ENCODE data around the gene RANBP3.

The RANBP3 gene

DNA sequence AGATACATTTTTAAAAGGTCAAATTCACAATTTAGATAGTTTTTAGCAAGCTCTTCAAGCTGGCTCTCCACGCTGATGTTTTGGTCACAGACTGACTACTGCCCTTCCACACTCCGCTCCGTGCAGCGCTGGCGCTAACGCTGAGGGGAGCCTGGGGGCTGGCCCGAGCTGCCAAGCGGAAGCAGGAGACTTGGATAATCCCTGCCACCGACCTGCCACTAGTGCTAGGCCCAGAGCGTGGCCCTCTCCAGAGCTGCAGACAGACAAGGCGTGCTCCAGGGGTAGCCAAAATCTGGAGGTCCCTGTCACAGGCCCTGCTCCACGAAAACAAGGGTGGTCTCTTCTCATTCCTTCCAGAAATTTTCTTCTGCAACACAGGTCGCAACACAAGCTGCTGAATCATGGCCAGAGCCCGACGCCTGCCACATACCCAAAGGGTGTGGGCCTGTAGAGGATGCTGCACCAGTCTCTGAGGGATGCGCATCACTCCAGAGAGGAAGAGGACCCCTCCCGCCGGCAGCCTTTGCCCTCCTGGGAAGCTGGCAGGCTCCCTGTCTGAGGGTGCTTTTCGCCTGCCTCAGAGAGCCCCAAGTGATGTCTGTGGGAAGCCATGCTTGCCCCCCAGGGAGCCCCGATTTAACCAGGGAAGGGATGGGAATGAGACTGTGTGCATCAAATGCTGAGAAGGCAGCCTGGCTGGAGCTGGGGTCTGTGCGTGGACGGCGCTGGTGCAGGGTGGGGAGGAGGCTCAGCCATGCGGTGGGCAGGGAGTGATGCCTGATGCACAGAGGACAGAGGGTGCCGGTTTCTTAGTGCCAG lies 42.3 kb downstream of the RANBP3 start:
- H3K4me3 ChIP-seq (ENCODE audit: low read length) = no peak overlapping the region
- no peak for DNase-seq (ENCODE audit: low read depth, low spot score)

DNA sequence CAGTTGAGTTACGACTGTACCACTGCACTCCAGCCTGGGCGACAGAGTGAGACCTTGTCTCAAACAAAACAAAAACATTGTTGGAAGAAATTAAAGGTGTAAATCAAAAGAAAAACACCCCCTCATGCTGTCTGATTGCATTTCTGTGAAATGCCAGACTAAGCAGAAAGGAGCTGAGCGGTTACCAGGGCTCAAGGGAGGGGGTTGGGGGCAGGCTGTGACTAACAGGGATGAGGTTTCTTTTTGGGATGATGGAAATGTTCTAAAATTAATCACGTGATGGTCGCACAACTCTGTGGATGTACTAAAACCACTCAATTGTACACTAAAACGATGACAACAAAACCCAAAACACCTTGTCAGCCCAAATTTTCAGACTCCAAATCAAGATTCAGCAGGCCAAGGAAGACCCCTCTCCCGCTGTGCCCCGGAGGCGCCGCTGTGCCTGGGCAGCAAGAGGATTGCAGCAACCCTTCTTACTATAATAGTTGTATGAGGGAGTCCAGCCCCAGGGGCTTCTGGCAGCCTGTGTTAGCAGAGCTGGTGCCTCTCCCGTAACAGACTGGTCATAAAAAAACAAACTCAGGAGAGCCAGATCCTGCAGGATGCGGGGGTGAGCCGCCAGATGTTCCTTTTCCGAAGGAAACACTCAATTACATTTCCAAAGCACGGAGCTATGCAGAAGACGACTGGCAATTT lies 43.0 kb downstream of the RANBP3 start:
- no peak overlapping the region for H3K4me3 ChIP-seq (ENCODE audit: low read length)
- DNase-seq (ENCODE audit: low read depth, low spot score) = no peak

DNA sequence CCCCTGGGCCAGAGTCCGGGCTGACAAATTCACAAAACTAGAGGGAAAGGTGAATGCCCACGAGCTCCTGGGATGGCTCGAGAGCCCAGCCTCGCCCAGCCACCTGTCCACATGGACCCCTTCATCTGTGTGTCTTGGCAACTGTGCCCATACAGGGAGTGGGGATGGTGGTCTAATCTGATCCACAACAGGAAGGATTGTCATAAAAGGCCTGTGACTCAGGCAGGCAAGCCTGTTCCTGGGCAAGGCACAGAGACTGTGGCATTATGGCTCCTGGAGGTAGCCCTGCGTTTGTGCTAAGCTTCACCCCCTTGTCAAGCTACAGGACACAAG lies 43.9 kb downstream of the RANBP3 start:
- DNase-seq (ENCODE audit: low read depth, low spot score) = no peak
- no peak overlapping the region for H3K4me3 ChIP-seq (ENCODE audit: low read length)

DNA sequence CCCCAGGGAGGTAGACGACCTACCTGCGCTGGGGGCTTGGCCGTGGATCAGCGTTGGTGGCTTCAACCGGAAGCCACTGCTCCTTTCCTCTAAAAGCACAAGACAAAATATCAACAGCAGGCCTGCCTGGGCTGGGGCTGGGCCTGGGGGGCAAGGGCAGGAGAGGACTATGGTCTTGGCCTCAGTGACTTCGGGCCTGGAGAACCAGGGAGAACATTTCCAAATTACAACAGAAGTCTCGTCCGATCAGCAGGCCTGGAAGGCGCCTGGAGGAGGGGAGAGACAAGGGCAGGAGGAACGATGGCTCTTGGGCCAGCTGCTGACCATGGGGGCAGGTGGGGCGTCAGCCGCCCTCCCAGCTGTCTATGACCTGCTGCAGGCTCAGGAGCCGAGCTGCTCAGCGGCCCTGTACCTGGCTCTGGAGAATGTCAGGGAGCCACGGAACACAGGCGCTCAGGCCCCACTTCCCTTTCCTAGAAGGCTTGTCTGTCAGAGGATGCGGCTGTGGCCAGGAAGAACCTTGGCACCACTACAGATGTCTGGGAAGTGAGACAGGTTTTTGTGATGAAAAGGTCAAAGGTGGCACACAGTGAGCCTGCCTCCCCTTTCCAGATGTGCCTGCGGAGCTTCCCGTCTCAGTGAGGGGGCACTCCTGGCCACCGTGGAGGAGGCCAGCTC lies 44.4 kb downstream of the RANBP3 start:
- H3K4me3 ChIP-seq (ENCODE audit: low read length) = no peak overlapping the region
- DNase-seq (ENCODE audit: low read depth, low spot score) = no peak

DNA sequence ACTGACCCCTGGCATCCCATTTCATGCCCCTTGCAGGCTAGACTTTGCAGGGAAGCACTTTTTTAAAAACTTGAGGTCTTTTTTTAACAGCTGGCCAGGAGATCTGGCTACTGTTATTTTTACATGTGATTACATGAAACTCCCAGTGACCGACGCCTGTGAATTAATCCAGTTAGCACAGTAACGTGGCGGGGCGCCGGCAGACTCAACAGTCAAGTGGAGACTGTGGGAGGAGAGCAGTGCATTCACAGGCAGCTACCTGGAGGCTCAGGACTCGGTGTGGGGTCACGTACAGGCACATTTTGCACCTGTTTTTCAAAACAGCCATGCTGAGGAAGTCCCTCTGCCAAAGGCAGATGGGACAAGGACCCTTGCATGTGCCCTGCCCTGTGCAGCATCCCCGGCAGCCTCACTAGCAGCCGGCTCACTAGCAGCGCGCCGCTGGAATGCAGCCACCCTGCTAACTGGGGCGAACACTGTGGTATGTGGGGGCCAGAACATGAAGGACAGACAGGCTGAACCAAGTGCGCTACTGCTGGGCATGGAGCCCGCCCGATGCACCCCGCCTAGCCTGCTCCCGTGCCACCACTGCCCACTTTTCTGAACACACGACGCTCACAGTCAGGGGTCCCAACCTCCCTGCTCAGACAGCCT lies 45.2 kb downstream of the RANBP3 start:
- DNase-seq (ENCODE audit: low read depth, low spot score) = no peak
- no peak overlapping the region for H3K4me3 ChIP-seq (ENCODE audit: low read length)

DNA sequence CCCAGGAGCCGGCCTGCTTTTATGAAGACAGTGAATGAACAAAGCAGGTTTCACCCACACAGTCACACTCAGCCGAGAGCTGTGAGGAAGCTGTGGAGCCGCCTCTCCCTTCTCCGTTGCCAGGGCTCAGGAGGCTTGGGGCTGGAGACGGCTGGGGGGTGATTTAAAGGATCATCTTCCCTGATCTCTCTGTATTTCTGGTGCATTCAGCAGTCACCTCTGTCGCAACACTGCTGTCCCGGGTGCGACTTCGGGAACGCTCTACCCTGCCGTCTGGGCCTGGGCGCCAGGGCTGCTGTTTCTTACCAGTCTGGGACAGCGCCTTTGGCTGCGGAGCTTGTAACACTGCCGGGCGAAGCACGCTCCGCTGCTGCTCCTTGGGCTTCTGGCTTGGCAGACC lies 45.8 kb downstream of the RANBP3 start:
- no peak overlapping the region for H3K4me3 ChIP-seq (ENCODE audit: low read length)
- DNase-seq (ENCODE audit: low read depth, low spot score) = no peak

DNA sequence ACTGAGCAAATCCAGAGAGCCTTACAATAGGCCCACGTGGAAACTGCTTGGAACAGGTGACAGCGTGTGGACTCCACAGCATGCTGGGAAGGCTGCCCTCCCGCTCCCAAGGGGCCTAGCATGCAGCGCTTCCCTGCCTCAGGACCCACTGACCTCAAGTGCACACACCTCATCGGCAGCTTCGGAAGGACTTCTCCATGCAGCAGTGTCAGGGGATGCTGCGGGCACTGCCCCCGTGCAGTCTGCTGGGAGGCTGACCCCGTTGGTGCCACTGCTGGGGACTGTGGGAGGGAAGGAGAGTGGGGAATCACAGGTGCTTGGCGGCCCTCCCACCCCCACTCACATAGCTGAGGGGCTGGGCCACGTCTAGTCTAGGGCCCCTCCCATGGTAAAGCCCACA lies 46.7 kb downstream of the RANBP3 start:
- DNase-seq (ENCODE audit: low read depth, low spot score) = no peak
- no peak overlapping the region for H3K4me3 ChIP-seq (ENCODE audit: low read length)

DNA sequence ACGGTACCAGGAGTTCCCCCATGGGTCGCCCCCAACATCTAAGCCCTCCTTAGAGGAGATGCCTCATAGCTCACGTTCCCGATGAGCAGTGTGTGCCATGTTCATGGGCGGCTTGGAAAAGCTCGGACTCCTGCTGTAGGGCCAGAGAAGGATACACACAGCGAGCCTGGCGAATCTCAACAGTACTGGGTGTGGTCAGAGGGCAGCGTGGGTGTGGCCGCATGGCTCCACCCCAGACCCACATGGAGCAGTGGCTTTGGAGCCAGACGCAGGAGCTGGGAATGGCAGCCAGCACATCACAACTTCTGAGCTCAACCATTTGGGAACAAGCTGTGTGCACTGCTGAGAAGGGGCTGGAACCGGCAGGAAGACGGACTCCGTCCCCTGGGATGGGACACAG lies 48.3 kb downstream of the RANBP3 start:
- H3K4me3 ChIP-seq (ENCODE audit: low read length) = no peak overlapping the region
- no peak for DNase-seq (ENCODE audit: low read depth, low spot score)

DNA sequence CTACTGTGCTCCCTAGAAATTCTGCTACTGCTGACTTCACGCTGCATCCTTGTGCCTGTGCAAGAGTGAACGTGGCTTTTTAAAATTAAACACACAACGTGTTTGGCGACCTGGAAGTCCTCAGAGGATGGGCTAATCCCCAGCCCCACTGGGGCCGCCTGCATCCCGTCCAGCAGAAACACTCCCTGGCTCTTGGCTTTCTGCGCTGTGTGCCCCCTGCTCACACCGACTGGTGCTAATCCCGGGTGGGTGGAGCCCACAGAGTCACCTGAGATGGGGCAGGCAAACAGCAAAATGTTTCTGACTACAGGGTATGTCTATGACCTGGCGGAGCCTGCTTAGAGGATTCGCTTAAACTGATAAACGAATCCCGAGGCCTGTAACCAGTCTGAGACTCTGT lies 48.8 kb downstream of the RANBP3 start:
- no peak for DNase-seq (ENCODE audit: low read depth, low spot score)
- H3K4me3 ChIP-seq (ENCODE audit: low read length) = no peak overlapping the region

DNA sequence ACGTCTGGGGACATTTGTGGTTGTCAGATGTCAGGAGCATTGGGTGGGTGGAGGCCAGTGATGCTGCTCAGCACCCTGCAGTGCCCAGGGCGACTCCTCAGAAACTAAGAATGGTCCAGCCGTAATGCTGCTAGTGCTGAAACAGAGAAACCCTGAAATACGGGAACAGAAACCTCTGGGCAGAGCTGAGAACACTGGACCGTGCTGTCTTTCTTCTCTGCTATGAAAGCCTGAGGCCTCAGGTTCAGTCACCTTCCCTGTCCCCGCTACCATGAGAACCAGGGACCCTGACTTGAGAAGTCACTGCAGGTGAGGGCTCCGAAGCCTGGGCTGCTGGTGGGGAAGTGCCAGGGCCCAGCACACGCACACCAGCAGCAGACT lies 50.5 kb downstream of the RANBP3 start:
- H3K4me3 ChIP-seq (ENCODE audit: low read length) = no peak overlapping the region
- no peak for DNase-seq (ENCODE audit: low read depth, low spot score)

DNA sequence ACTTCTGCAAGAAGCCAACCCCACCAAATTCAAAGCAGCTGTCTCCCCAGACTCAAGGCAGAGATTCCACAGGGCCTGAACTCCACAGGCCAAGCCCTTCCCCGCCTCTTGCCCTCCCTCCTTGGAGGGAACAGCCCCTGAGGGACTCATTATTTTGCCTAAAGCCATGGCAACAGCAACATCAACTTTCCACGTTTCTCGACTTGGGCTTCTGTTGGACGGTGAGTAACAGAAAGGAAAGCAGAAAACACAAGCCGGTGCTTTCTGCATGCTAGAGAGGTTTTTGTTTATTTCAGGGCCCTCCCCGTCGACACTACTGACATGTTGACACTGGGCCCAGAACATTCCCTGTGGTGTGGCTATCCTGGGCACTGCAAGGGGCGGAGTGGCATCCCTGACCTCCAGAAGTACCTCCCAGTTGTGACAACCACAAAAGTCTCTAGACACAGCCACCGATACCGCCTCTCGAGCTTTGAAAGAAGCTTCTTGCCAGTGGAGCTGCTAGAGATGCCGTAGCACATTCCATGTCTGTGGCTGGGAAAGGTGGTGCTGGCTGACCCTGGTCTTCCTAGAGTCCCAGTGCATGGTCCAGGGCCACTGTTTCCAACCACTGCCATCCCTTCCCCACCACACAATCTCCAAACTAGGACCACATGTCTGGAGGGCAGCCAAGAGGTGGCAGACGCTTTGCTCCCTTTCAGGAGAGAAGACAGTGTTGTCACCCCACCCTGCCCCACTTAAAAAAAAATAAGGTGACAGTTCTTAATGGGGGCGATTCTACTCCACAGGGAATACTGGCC lies 51.1 kb downstream of the RANBP3 start:
- no peak overlapping the region for H3K4me3 ChIP-seq (ENCODE audit: low read length)
- no peak for DNase-seq (ENCODE audit: low read depth, low spot score)

DNA sequence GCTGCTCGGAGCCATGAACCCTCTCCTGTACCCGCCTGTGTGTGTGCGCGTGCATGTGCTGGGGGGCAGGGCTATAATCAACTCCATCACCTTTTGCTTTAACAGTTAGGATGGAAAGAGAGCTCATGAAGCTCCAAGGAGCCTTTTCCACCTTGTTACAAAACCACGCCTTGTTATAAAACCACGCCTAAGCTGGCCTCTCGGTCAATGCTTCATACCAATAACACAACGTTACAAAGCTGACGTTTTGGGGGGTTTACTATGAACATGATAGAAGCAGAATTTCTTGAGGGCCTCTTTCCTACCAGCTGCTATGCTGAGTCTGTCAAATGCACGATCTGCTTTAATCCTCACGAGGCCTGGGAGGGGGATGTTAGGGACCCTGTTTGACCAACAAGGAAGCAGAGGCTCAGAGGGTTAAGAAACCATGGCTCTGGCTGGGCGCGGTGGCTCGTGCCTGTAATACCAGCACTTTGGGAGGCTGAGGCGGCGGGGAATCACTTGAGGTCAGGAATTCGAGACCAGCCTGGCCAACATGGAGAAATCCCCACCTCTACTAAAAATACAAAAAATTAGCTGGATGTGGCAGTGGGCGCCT lies 52.0 kb downstream of the RANBP3 start:
- H3K4me3 ChIP-seq (ENCODE audit: low read length) = no peak overlapping the region
- DNase-seq (ENCODE audit: low read depth, low spot score) = no peak

DNA sequence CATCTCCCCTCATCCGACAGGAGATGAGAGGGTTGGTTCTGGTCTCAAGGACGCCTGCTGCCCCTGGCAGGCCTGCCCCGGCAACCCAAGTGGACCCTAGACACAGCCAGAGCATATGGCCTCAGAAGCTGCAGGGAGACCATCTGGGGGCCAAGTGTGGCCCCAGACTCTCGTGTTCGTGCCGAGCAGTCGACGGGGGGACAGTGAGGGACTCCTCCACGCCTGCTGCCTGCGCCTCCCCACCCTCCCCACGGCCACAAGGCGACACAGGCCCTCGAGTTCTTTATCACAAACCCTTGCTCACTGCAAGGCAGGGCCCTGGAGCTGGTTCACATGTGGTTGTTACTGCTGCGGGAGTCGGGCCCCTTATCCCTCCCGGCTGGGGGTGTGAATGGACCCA lies 54.6 kb downstream of the RANBP3 start:
- H3K4me3 ChIP-seq (ENCODE audit: low read length) = no peak overlapping the region
- no peak for DNase-seq (ENCODE audit: low read depth, low spot score)

DNA sequence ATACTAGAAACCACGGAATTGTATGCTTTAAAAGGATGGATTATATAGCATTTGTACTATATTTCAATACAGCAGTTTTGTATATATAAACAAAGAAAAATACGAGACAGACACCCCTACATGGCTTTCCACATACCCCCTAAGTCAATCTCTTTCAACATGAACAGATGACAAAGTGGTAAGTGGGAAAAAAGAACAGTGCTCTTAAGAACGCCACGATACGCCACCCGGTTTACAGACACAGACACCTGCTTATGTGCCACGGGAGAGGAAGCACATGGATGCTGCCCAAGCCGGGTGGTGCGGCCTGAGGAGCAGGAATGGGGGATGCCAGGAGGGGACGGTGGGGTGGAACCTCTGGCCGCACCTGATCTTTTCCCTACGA lies 55.8 kb downstream of the RANBP3 start:
- no peak for DNase-seq (ENCODE audit: low read depth, low spot score)
- no peak overlapping the region for H3K4me3 ChIP-seq (ENCODE audit: low read length)

DNA sequence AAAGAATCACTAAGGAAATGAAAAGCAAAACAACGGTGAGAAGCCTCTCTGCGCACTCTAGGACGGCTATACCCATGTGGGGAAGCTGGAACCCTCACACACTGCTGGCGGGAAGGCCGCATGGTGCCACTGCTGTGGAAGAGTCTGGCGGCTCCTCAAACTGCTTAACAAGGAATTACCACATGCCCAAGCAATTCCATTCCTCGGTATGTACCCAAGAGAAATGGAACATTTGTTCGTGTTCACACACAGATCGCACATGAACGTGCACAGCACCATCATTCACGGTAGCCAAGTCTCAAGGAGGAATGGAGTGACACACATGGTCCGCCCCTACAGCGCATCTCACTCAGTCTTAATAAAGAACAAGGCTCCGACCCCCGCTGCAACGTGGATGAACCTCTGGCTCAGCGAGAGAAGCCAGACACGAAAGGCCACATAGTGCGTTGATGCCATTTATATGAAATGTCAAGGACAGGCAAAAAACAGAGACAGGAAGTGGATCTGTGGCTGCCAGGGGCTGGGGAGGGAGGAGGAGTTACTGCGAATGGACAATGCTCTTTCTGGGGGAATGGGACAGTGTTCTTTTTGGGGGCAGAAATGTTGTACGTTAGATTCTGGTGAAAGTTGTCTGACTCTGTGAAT lies 56.3 kb downstream of the RANBP3 start:
- no peak for DNase-seq (ENCODE audit: low read depth, low spot score)
- no peak overlapping the region for H3K4me3 ChIP-seq (ENCODE audit: low read length)

DNA sequence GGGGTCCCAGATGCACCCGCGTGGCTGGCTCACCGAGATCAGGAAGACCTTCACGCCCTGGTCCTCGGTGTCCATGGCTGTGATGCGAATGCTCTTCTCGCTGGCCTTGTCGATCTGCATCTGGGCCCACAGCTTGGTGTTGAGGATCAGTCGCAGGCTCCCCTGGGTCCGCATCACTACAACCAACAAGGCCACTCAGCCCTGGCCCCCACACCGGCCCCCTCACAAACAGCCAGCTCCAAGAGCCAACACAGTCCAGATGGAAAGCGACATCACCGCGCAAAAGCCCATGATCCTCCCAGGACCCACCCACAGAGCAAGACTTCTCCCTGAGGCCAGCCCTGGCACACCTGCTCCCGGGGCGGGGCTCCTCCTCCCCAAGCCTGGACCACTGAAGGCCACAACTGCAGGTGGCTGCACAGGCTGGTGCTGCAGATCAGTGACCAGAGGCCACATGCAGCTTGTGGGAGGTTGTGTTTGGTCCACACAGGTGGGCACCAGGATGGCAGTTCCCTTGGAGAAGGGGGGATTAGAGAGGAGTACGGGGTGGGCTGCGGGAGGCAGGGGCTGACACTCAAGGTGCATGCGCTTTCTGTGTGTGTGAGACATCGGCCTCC lies 59.4 kb downstream of the RANBP3 start:
- DNase-seq (ENCODE audit: low read depth, low spot score) = no peak
- no peak overlapping the region for H3K4me3 ChIP-seq (ENCODE audit: low read length)

DNA sequence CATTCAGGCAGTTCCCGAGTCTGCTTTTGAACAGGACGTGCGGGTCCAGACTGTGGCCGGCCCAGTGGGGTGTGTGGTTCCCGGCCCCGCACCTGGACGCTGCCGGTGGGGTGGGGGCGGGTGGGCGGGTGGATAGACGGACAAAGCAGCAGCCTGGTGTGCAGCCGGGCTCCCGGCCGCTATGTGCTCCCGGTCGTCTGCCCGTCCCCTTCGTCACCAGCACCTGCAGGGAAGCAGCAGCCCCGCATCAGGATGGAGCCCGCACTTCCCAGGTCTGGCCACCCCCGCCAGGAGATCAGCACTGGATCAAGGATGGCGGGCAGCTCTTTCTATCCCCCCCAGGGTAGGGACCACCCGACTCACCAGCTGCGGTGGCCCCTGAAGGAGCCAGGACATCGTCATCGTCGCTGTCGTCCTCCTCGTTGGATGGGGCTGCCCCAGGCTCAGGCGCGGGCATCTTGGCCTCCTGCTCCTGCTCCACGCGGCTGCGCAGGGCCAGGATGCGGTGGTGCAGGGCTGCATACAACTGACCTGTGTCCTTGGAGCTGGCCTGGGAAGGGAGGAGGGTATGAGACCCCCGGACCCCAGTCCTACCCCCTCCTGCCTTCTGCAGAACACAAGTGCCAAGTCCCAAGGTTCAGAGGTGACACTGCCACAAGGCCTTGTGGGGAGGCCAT lies 60.4 kb downstream of the RANBP3 start:
- DNase-seq (ENCODE audit: low read depth, low spot score) = no peak

More for the DNA sequence above, 60.4 kb downstream of the RANBP3 start:
- no peak overlapping the region for H3K4me3 ChIP-seq (ENCODE audit: low read length)

Data from Jurkat, Clone E6-1 (cell line).